WTC11 (cell line): ENCODE data around the gene KRT82. TPM values are rescaled to one million over a fixed set of nuclear protein-coding genes. Genes with fewer than 3 reads are reported as not detected.

Source experiments
- ATAC-seq: fragments of 200-7000 bp; cut with Tn5 transposase; 2 replicates; pipeline ENCODE4 v1.10.0; 2021; ENCODE audit warnings: mild to moderate bottlenecking, moderate library complexity
- CTCF ChIA-PET: fragments of 300-600 bp; sonication (Branson Sonifier 250); formaldehyde crosslinking; loops from one replicate; lab custom pipeline; 2021; ENCODE audit warnings: antibody characterized with exemption; lab: Charles Lee
- POLR2A ChIA-PET: fragments of 350-600 bp; sonication (Branson Sonifier 250); formaldehyde crosslinking; loops from one replicate; lab custom pipeline; 2021; ENCODE audit warnings: antibody characterized with exemption; lab: Charles Lee
- DNase-seq: peaks from one replicate; pipeline ENCODE4 v3.0.0; 2021; ENCODE audit warnings: low spot score
- H3K27ac Mint-ChIP-seq: 2 replicates; pipeline ENCODE4 v1.8.0; 2021; ENCODE audit warnings: mixed read lengths
- H3K27me3 Mint-ChIP-seq: 2 replicates; pipeline ENCODE4 v1.8.0; 2021; ENCODE audit warnings: low read depth, mild to moderate bottlenecking, moderate library complexity, mixed read lengths
- H3K36me3 Mint-ChIP-seq: 2 replicates; pipeline ENCODE4 v1.8.0; 2021; ENCODE audit warnings: mixed read lengths
- H3K4me1 Mint-ChIP-seq: 2 replicates; pipeline ENCODE4 v1.8.0; 2022; ENCODE audit warnings: mixed read lengths
- H3K4me3 Mint-ChIP-seq: 2 replicates; pipeline ENCODE4 v1.8.0; 2021; ENCODE audit warnings: mild to moderate bottlenecking, moderate library complexity, mixed read lengths
- H3K9me3 Mint-ChIP-seq: 2 replicates; pipeline ENCODE4 v1.8.0; 2021; ENCODE audit warnings: mixed read lengths
- CREM ChIP-seq: sonication (generic); formaldehyde crosslinking; IDR thresholded peaks from 2 replicates; pipeline ENCODE4 v1.8.1; 2022; ENCODE audit warnings: mild to moderate bottlenecking, missing genetic modification reagents, moderate library complexity
- GRHL2 ChIP-seq: fragments of 250-450 bp; sonication (Bioruptor Pico); IDR thresholded peaks from 2 replicates; pipeline ENCODE4 v1.8.0; 2022; ENCODE audit warnings: mild to moderate bottlenecking, moderate library complexity; ENCODE audit not compliant: insufficient replicate concordance, severe bottlenecking
- HMGA2 ChIP-seq: fragments of 250-450 bp; sonication (Bioruptor Pico); IDR thresholded peaks from 2 replicates; pipeline ENCODE4 v1.4.0; 2021; ENCODE audit warnings: mild to moderate bottlenecking, moderate library complexity
- NR1H2 ChIP-seq: sonication (generic); formaldehyde crosslinking; IDR thresholded peaks from 2 replicates; pipeline ENCODE4 v1.9.0; 2021; ENCODE audit warnings: mild to moderate bottlenecking, moderate library complexity, missing genetic modification reagents
- NR2C2 ChIP-seq: sonication (generic); formaldehyde crosslinking; IDR thresholded peaks from 2 replicates; pipeline ENCODE4 v1.8.0; 2022; ENCODE audit warnings: mild to moderate bottlenecking, missing genetic modification reagents
- TEAD4 ChIP-seq: sonication (generic); formaldehyde crosslinking; IDR thresholded peaks from 2 replicates; pipeline ENCODE4 v1.8.0; 2022; ENCODE audit warnings: mild to moderate bottlenecking, missing genetic modification reagents
- TP53 ChIP-seq: sonication (generic); formaldehyde crosslinking; IDR thresholded peaks from 2 replicates; pipeline ENCODE4 v1.8.1; 2023; ENCODE audit warnings: mild to moderate bottlenecking, missing genetic modification reagents
- ZNF317 ChIP-seq: sonication (generic); formaldehyde crosslinking; IDR thresholded peaks from 2 replicates; pipeline ENCODE4 v1.8.1; 2023; ENCODE audit warnings: low read depth, mild to moderate bottlenecking, moderate library complexity, missing genetic modification reagents, borderline replicate concordance
- ZNF396 ChIP-seq: fragments of 250-450 bp; sonication (Bioruptor Pico); IDR thresholded peaks from 2 replicates; pipeline ENCODE4 v1.8.0; 2021; ENCODE audit warnings: mild to moderate bottlenecking, moderate library complexity, borderline replicate concordance
- total RNA-seq: library from RNA; stranded (reverse); gene quantifications from 3 replicates; pipeline ENCODE4 v1.2.3, GENCODE V29; 2021
- TF ChIP-seq, protein P1 (sequence below): sonication (generic); formaldehyde crosslinking; IDR thresholded peaks from 2 replicates; pipeline ENCODE4 v1.8.0; 2022; ENCODE audit warnings: mild to moderate bottlenecking, missing genetic modification reagents
- TF ChIP-seq, protein P2 (sequence below): sonication (generic); formaldehyde crosslinking; IDR thresholded peaks from 2 replicates; pipeline ENCODE4 v1.8.1; 2022; ENCODE audit warnings: mild to moderate bottlenecking, missing genetic modification reagents, moderate library complexity, borderline replicate concordance
- TF ChIP-seq, protein P3 (sequence below): sonication (generic); formaldehyde crosslinking; IDR thresholded peaks from 2 replicates; pipeline ENCODE4 v1.8.0; 2023; ENCODE audit warnings: missing genetic modification reagents
- TF ChIP-seq, protein P4 (sequence below): sonication (generic); formaldehyde crosslinking; IDR thresholded peaks from 2 replicates; pipeline ENCODE4 v1.8.1; 2022; ENCODE audit warnings: low read depth, mild to moderate bottlenecking, moderate library complexity, missing genetic modification reagents, borderline replicate concordance
- TF ChIP-seq, protein P5 (sequence below): sonication (generic); formaldehyde crosslinking; IDR thresholded peaks from 2 replicates; pipeline ENCODE4 v1.8.0; 2023; ENCODE audit warnings: missing genetic modification reagents, mild to moderate bottlenecking, borderline replicate concordance

KRT82 gene
- total RNA-seq, 1 experiment from 2014 or later = not detected

DNA sequence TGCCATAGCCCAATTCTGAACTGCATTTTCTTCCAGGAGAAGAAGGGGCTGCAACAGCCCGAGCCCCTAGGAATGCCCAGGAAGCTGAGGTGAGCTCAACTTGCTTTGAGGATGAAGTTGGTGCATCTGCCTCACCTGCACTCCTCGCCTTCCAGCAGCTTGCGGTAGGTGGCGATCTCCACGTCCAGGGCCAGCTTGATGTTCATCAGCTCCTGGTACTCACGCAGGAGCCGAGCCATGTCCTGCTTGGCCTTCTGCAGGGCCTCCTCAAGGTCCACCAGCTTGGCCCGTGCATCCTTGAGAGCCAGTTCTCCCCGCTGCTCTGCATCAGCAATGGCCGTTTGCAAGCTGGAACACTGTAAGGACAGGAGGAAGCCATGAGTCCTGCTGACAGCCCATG is 22.0 kb upstream of the KRT82 start (continued):
- no peak for TF ChIP-seq CREM (CRISPR knock-in tag)

DNA sequence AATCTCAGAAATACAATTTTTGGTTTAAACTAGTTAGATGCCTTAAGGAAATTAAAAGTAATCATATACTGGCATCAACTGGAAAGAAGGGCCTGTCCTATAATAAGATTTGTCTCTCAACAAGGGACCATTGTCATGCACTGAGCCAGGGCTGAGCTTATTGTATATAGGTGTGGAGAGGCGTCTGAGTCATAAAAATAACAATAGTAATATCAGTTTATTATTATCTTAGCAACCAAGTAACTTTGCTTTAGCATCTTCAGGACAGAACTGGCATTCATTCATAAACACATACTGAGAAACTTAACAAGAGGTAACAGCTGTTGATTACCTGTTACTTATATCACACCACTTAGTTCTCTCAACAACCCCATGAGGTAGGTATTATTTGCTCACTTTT is 20.9 kb upstream of the KRT82 start:
- CTCF ChIA-PET = interaction anchor here (1.0 to 2.3 kb wide), 14 partner anchors 10 to 453 kb away, joined by 3 to 26 read pairs (median 4); no protein-coding TSS in a partner anchor
- TF ChIP-seq TEAD4 (CRISPR knock-in tag) (no peak), ZNF396 (CRISPR knock-in tag) (no peak), ZNF317 (CRISPR knock-in tag) (no peak), TP53 (CRISPR knock-in tag) (no peak), HMGA2 (CRISPR knock-in tag) (no peak), NR2C2 (CRISPR knock-in tag) (no peak), NR1H2 (no peak)
- TF ChIP-seq, protein P1, sequence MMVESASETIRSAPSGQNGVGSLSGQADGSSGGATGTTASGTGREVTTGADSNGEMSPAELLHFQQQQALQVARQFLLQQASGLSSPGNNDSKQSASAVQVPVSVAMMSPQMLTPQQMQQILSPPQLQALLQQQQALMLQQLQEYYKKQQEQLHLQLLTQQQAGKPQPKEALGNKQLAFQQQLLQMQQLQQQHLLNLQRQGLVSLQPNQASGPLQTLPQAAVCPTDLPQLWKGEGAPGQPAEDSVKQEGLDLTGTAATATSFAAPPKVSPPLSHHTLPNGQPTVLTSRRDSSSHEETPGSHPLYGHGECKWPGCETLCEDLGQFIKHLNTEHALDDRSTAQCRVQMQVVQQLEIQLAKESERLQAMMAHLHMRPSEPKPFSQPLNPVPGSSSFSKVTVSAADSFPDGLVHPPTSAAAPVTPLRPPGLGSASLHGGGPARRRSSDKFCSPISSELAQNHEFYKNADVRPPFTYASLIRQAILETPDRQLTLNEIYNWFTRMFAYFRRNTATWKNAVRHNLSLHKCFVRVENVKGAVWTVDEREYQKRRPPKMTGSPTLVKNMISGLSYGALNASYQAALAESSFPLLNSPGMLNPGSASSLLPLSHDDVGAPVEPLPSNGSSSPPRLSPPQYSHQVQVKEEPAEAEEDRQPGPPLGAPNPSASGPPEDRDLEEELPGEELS (CRISPR knock-in tag) = no peak
- TF ChIP-seq, protein P2, sequence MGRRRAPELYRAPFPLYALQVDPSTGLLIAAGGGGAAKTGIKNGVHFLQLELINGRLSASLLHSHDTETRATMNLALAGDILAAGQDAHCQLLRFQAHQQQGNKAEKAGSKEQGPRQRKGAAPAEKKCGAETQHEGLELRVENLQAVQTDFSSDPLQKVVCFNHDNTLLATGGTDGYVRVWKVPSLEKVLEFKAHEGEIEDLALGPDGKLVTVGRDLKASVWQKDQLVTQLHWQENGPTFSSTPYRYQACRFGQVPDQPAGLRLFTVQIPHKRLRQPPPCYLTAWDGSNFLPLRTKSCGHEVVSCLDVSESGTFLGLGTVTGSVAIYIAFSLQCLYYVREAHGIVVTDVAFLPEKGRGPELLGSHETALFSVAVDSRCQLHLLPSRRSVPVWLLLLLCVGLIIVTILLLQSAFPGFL = no peak
- TF ChIP-seq, protein P3, sequence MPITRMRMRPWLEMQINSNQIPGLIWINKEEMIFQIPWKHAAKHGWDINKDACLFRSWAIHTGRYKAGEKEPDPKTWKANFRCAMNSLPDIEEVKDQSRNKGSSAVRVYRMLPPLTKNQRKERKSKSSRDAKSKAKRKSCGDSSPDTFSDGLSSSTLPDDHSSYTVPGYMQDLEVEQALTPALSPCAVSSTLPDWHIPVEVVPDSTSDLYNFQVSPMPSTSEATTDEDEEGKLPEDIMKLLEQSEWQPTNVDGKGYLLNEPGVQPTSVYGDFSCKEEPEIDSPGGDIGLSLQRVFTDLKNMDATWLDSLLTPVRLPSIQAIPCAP (CRISPR knock-in tag) = no peak
- TF ChIP-seq, protein P4, sequence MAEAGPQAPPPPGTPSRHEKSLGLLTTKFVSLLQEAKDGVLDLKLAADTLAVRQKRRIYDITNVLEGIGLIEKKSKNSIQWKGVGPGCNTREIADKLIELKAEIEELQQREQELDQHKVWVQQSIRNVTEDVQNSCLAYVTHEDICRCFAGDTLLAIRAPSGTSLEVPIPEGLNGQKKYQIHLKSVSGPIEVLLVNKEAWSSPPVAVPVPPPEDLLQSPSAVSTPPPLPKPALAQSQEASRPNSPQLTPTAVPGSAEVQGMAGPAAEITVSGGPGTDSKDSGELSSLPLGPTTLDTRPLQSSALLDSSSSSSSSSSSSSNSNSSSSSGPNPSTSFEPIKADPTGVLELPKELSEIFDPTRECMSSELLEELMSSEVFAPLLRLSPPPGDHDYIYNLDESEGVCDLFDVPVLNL = no peak
- TF ChIP-seq, protein P5, sequence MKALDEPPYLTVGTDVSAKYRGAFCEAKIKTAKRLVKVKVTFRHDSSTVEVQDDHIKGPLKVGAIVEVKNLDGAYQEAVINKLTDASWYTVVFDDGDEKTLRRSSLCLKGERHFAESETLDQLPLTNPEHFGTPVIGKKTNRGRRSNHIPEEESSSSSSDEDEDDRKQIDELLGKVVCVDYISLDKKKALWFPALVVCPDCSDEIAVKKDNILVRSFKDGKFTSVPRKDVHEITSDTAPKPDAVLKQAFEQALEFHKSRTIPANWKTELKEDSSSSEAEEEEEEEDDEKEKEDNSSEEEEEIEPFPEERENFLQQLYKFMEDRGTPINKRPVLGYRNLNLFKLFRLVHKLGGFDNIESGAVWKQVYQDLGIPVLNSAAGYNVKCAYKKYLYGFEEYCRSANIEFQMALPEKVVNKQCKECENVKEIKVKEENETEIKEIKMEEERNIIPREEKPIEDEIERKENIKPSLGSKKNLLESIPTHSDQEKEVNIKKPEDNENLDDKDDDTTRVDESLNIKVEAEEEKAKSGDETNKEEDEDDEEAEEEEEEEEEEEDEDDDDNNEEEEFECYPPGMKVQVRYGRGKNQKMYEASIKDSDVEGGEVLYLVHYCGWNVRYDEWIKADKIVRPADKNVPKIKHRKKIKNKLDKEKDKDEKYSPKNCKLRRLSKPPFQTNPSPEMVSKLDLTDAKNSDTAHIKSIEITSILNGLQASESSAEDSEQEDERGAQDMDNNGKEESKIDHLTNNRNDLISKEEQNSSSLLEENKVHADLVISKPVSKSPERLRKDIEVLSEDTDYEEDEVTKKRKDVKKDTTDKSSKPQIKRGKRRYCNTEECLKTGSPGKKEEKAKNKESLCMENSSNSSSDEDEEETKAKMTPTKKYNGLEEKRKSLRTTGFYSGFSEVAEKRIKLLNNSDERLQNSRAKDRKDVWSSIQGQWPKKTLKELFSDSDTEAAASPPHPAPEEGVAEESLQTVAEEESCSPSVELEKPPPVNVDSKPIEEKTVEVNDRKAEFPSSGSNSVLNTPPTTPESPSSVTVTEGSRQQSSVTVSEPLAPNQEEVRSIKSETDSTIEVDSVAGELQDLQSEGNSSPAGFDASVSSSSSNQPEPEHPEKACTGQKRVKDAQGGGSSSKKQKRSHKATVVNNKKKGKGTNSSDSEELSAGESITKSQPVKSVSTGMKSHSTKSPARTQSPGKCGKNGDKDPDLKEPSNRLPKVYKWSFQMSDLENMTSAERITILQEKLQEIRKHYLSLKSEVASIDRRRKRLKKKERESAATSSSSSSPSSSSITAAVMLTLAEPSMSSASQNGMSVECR (CRISPR knock-in tag) = no peak
- Mint-ChIP-seq H3K9me3 (peaks cover 7% of the 10 kb centered on the region), H3K36me3 (no peaks in the 10 kb centered on the region), H3K27ac (no peak overlapping the region), H3K4me3 (no peak overlapping the region), H3K27me3 (peaks cover 2% of the 10 kb centered on the region; the same call in 1 of the 2 replicates), H3K4me1 (peaks cover 5% of the 10 kb centered on the region; the same call in 1 of the 2 replicates)
- DNase-seq (no peak), ATAC-seq (no peak)
- POLR2A ChIA-PET = no interaction called here

DNA sequence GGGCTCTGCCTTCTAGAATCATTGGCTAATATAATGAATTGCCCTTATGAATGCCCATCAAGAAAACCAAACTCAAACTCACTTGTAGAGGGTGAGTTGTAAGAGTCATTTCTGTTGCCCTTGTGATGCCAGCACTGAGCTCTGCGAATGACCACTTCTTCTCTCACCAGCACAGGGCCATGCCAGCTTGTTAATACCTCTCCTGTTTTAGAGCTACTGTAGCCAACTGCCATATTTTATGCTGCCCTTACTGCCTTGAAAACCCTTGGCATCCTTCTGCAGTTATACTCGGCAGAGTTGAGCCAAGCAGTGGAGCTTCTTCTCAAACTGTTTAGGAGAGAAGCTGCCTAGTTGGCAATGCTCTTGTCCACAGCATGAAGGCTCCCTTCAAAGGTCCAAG is 19.9 kb upstream of the KRT82 start:
- Mint-ChIP-seq H3K36me3 (no peaks in the 10 kb centered on the region), H3K9me3 (peaks cover 7% of the 10 kb centered on the region), H3K27me3 (peaks cover 2% of the 10 kb centered on the region), H3K4me3 (no peak overlapping the region), H3K27ac (no peak overlapping the region), H3K4me1 (peaks cover 5% of the 10 kb centered on the region; the same call in 1 of the 2 replicates)
- ATAC-seq (no peak), DNase-seq (no peak)
- ChIA-PET POLR2A (no interaction called here), CTCF (interaction anchor here (0.8 to 1.3 kb wide), 4 partner anchors 12 to 444 kb away, joined by 3 to 4 read pairs (median 3); no protein-coding TSS in a partner anchor)
- TF ChIP-seq GRHL2 (CRISPR knock-in tag) (no peak), TP53 (CRISPR knock-in tag) (no peak)
